Osteocyte (in vitro differentiated cells): ENCODE measurements around the gene TTC33. TPM values are rescaled to one million over a fixed set of nuclear protein-coding genes. Genes with fewer than 3 reads are reported as not detected.

Experiments
- DNase-seq: peaks from one replicate; pipeline ENCODE4 v3.0.0; 2021; ENCODE audit warnings: mixed read lengths; ENCODE audit not compliant: unreplicated experiment; ENCODE audit errors: extremely low spot score
- H3K27ac Mint-ChIP-seq: one replicate; pipeline ENCODE4 v1.8.0; 2021; ENCODE audit warnings: mild to moderate bottlenecking, mixed read lengths; ENCODE audit not compliant: unreplicated experiment
- H3K27me3 Mint-ChIP-seq: one replicate; pipeline ENCODE4 v1.8.0; 2021; ENCODE audit warnings: mixed read lengths; ENCODE audit not compliant: unreplicated experiment
- H3K36me3 Mint-ChIP-seq: one replicate; pipeline ENCODE4 v1.8.0; 2021; ENCODE audit warnings: mixed read lengths; ENCODE audit not compliant: unreplicated experiment
- H3K4me1 Mint-ChIP-seq: one replicate; pipeline ENCODE4 v1.8.0; 2021; ENCODE audit warnings: mixed read lengths; ENCODE audit not compliant: unreplicated experiment
- H3K4me3 Mint-ChIP-seq: one replicate; pipeline ENCODE4 v1.8.0; 2021; ENCODE audit warnings: mild to moderate bottlenecking, moderate library complexity, mixed read lengths; ENCODE audit not compliant: unreplicated experiment
- H3K9me3 Mint-ChIP-seq: one replicate; pipeline ENCODE4 v1.8.0; 2021; ENCODE audit warnings: mixed read lengths; ENCODE audit not compliant: unreplicated experiment
- CTCF ChIP-seq: fragments of 200-600 bp; sonication (generic); IDR thresholded peaks from 2 replicates; pipeline ENCODE4 v1.5.0; 2021; ENCODE audit warnings: antibody characterized with exemption, mild to moderate bottlenecking, moderate library complexity
- total RNA-seq: library from RNA; stranded (reverse); gene quantifications from 2 replicates; pipeline ENCODE4 v1.2.1, GENCODE V29; 2021

TTC33 gene
- total RNA-seq, 1 donor from 2014 or later = 18.1 TPM

- TF ChIP-seq CTCF = no peak
- Mint-ChIP-seq H3K9me3 (no peaks in the 10 kb centered on the region), H3K27me3 (no peaks in the 10 kb centered on the region), H3K4me1 (peaks cover 10% of the 10 kb centered on the region), H3K27ac (no peak overlapping the region), H3K36me3 (no peaks in the 10 kb centered on the region), H3K4me3 (no peak overlapping the region)
- DNase-seq = no peak
Measured at GRCh38 chr5:40607202-40607601, 148.6 kb downstream of the TTC33 start.

GRCh38 chr5:40606077-40606765 is 149.5 kb downstream of the TTC33 start:
- no peaks in the 10 kb centered on the region for H3K9me3 Mint-ChIP-seq
- no peak overlapping the region for H3K27ac Mint-ChIP-seq
- H3K36me3 Mint-ChIP-seq = no peaks in the 10 kb centered on the region
- H3K27me3 Mint-ChIP-seq = no peaks in the 10 kb centered on the region
- no peak for DNase-seq
- peaks cover 10% of the 10 kb centered on the region for H3K4me1 Mint-ChIP-seq
- H3K4me3 Mint-ChIP-seq = no peak overlapping the region
- TF ChIP-seq CTCF = no peak

GRCh38 chr5:40605295-40605958 is 150.3 kb downstream of the TTC33 start:
- DNase-seq = no peak
- TF ChIP-seq CTCF = no peak
- H3K36me3 Mint-ChIP-seq = no peaks in the 10 kb centered on the region
- H3K27ac Mint-ChIP-seq = no peak overlapping the region
- no peaks in the 10 kb centered on the region for H3K9me3 Mint-ChIP-seq
- no peaks in the 10 kb centered on the region for H3K27me3 Mint-ChIP-seq
- H3K4me3 Mint-ChIP-seq = no peak overlapping the region
- peaks cover 10% of the 10 kb centered on the region for H3K4me1 Mint-ChIP-seq

- no peaks in the 10 kb centered on the region for H3K9me3 Mint-ChIP-seq
- peaks cover 10% of the 10 kb centered on the region for H3K4me1 Mint-ChIP-seq
- no peak overlapping the region for H3K4me3 Mint-ChIP-seq
- DNase-seq = no peak
- no peaks in the 10 kb centered on the region for H3K27me3 Mint-ChIP-seq
- TF ChIP-seq CTCF = no peak
- H3K36me3 Mint-ChIP-seq = no peaks in the 10 kb centered on the region
- H3K27ac Mint-ChIP-seq = no peak overlapping the region
Measured at GRCh38 chr5:40603378-40603777, 152.4 kb downstream of the TTC33 start.

- no peak overlapping the region for H3K27ac Mint-ChIP-seq
- no peaks in the 10 kb centered on the region for H3K36me3 Mint-ChIP-seq
- no peak for DNase-seq
- no peaks in the 10 kb centered on the region for H3K9me3 Mint-ChIP-seq
- H3K4me1 Mint-ChIP-seq = peaks cover 9% of the 10 kb centered on the region
- H3K27me3 Mint-ChIP-seq = no peaks in the 10 kb centered on the region
- no peak for TF ChIP-seq CTCF
- no peak overlapping the region for H3K4me3 Mint-ChIP-seq
Measured at GRCh38 chr5:40601198-40601868, 154.4 kb downstream of the TTC33 start.
